Heart right ventricle (tissue), 16 donors: ENCODE data around the gene C16orf46. TPM values are rescaled to one million over a fixed set of nuclear protein-coding genes. Genes with fewer than 3 reads are reported as not detected.

Experiments used
- ATAC-seq, 8 donors: fragments of 200-7000 bp; cut with Tn5 transposase; one replicate each; pipeline ENCODE4 v1.9.1; 2020; ENCODE audit warnings: mild to moderate bottlenecking in 8 of 8, moderate library complexity in 8 of 8, moderate number of reproducible peaks in 1 of 8
- DNase-seq, 2 donors: peaks; one replicate each; pipeline ENCODE4 v3.0.0-alpha.2; 2020
- H3K27ac ChIP-seq, 10 donors: fragments of 200-600 bp; sonication (generic) in 2 of 10; one replicate each; pipeline versions ENCODE4 v1.5.0 to v1.8.0; 2020 to 2022; ENCODE audit warnings: mild to moderate bottlenecking in 3 of 10
- H3K27me3 ChIP-seq, 7 donors: fragments of 200-600 bp; one replicate each; pipeline ENCODE4 v1.8.0; 2021 to 2022; ENCODE audit warnings: mild to moderate bottlenecking in 2 of 7
- H3K36me3 ChIP-seq, 9 donors: fragments of 200-600 bp; sonication (generic) in 1 of 9; one replicate each; pipeline versions ENCODE4 v1.5.0 to v1.8.0; 2020 to 2022; ENCODE audit warnings: mild to moderate bottlenecking in 2 of 9
- H3K4me1 ChIP-seq, 9 donors: fragments of 200-600 bp; sonication (generic) in 1 of 9; one replicate each; pipeline versions ENCODE4 v1.5.0 to v1.8.0; 2020 to 2022; ENCODE audit warnings: mild to moderate bottlenecking in 4 of 9
- H3K4me3 ChIP-seq, 10 donors: fragments of 200-600 bp; sonication (generic) in 2 of 10; one replicate each; pipeline versions ENCODE4 v1.5.0 to v1.8.0; 2020 to 2022; ENCODE audit warnings: mild to moderate bottlenecking in 7 of 10, moderate library complexity in 2 of 10
- H3K9me3 ChIP-seq, 11 donors: fragments of 200-600 bp in 10 of 11; sonication (generic) in 2 of 11; one replicate each; pipeline versions ENCODE4 v1.5.0 to v1.8.0; 2013 to 2022; ENCODE audit warnings: mild to moderate bottlenecking in 2 of 11, control low read depth in 1 of 11, moderate library complexity in 1 of 11
- CTCF ChIP-seq, 9 donors: fragments of 200-600 bp; sonication (generic) in 2 of 9; IDR thresholded peaks; one replicate each; pipeline versions ENCODE4 v1.5.0 to v1.8.0; 2021 to 2022; ENCODE audit warnings: antibody characterized with exemption in 9 of 9, mild to moderate bottlenecking in 5 of 9, moderate library complexity in 1 of 9
- WGBS, 2 donors: extraction: QIAGEN DNeasy Blood & Tissue Kit; methylation state at CpG; one replicate each; pipeline ENCODE4 v1.1.7; 2013; ENCODE audit warnings: inconsistent platforms in 1 of 2; 5-methylcytosine and 5-hydroxymethylcytosine counted together
- intact Hi-C, 10 donors: fragments of 100-400 bp; cut with DNase I; formaldehyde crosslinking; loops; one replicate each; pipeline versions ENCODE4 v1.11.1 to v1.14.2; 2022
- polyA plus RNA-seq, 2 donors: library from polyadenylated mRNA; stranded (reverse); fragments of 200-250 nt; gene quantifications; one replicate each; pipeline ENCODE4 v1.2.3, GENCODE V29; 2013
- total RNA-seq, 10 donors: library from RNA; stranded (reverse); fragmentation: NEBNext Ultra II Directional in 3 of 10; extraction: Animal tissue kit (Norgen Biotek cat#: 25700) in 3 of 10; gene quantifications; one replicate each; pipeline versions ENCODE4 v1.2.1 to v1.2.4, GENCODE V29; 2021 to 2023
- donor health status: Arrhythmogenic right ventricular cardiomyopathy.
- donor health status: ischemic (EF 13 %, LVEDD 7.1; RV severe dilation, severe dysfunction).
- donor health status: healthy with polysubstance abuse.
- donor health status: DM: no; HTN: yes; CAD: no.
- donor health status: DM: no; HTN: no; CAD: no.
- donor health status: ischemic (EF 25% LVEDD 6.9; RV normal size, moderate dysfunction).
- donor health status: ischemic (EF 25% LVEDD 5.7; RV mildly dilated, moderate dysfunction).
- donor health status: healthy.
- donor health status: DM: yes; HTN: yes; CAD: no.
- donor health status: Ischemic cardiomyopathy.
- donor health status: ischemic (EF 35%, LVEDD 5.7; RV mildly dilated, moderate dysfunction).
- donor health status: nonischemic (EF 11% LVEDD 7.7; RV severe dilation, severe dysfunction).
- donor health status: DM: yes; HTN: yes; CAD: no.
- donor health status: PGD.
- donor health status: ischemic (EF 29% LVEDD 5.4; RV normal size, mild dysfunction).
- donor health status: nonischemic (EF 23%, LVEDD 6.1; RV moderate dilation, normal function).

The C16orf46 gene
- total and polyA plus RNA-seq, 12 donors, result 0.19 to 2.0 (median 0.57) TPM; not detected in 3

DNA sequence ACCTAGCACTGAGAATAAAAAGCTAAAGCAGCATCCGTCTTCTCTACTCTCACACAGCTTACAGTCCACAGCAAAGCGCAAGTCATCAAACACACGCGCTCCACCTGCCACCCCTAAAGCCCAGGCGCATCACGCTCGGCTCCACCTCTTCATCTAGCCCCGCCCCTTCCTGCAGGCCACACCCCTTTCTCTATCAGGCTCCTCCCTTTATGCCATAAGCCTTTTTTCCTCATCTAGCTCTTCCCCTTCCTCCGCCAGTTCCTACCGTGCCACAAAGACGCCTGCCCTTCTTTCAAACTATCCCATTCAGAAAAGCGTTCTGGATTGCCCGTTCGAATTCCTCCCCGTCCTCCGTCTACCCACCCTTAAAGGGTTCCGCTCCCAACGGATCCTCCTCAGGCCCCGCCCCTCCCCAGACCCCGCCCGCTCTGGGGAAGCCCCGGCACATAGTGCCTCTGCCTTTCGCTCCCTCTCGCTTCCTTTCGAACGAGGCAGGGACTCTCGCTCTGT lies 417 bp downstream of the C16orf46 start:
- Histone ChIP-seq H3K36me3 (no peaks in the 10 kb centered on the region), H3K4me1 (peaks cover 0 to 13% (median 5%) of the 10 kb centered on the region in 9 donors), H3K9me3 (no peaks in the 10 kb centered on the region), H3K4me3 (peak overlapping the region; percentile 32 to 87 (median 73)), H3K27ac (peak overlapping the region; percentile 65 to 99 (median 96)), H3K27me3 (no peaks in the 10 kb centered on the region)
- DNase-seq, result peak; percentile 90
- intact Hi-C loops, result loop anchor here in 6 of 10 donors (1.0 to 5.0 kb wide), 7 partner anchors 20 to 70 kb away; partner anchors contain the start of genes ATMIN (in 5 of the 6), CMC2 (in 3 of the 6), GCSH (in 3 of the 6) and CENPN (in 2 of the 6)
- 1% methylated on average over 27 of the region's 27 CpGs for WGBS, 2 donors
- TF ChIP-seq CTCF (IDR thresholded peaks at IDR 0.05), result no peak
- ATAC-seq, result peak; percentile 88 to 97 (median 94)

DNA sequence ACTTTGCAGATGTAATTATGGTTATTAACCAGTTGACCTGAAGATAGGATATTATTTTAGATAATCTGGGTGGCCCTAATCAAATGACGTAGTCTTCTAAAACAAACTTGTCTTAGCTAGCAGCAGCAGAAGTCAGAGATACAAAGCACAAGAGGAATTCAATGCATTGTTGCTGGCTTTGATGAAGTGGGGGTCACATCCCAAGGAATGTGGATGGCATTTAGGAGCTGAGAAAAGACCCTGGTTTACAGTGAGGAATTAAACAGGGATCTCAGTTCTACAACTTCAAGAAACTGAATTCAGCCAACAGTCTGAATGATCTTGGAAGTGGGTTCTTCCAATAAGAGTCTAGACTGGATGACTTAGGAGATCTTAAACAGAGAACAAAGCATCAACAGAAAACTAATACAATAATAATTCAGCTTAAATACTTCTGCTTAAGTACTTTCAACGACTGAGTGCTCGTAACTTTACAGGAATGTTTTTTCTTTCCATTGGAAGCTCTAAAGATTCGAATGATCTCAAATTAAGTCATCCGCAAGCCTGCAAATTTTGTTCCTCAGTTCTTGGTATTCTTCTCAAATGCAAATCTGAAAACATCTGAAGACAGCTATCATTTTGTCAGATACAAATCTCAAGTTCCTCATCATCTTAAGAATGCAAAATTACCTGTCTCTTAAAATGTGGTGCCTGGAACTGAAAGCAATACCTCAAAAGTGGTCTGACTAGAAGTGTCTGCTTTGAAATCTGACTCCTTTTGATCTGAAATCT lies 3.3 kb downstream of the C16orf46 start:
- H3K9me3 ChIP-seq, result peaks cover 0 to 4% (median 0%) of the 10 kb centered on the region in 11 donors
- no peak overlapping the region for H3K27ac ChIP-seq
- ATAC-seq, result no peak
- no peaks in the 10 kb centered on the region for H3K36me3 ChIP-seq
- H3K4me3 ChIP-seq, result no peak overlapping the region
- intact Hi-C loops, result loop anchor here in 1 of 10 donors (2.0 kb wide), 1 partner anchor 37 kb away; no protein-coding TSS in a partner anchor
- 68 to 72% methylated on average over 5 of the region's 5 CpGs for WGBS, 2 donors
- H3K4me1 ChIP-seq, result peaks cover 0 to 13% (median 6%) of the 10 kb centered on the region in 9 donors
- no peaks in the 10 kb centered on the region for H3K27me3 ChIP-seq
- no peak for DNase-seq
- TF ChIP-seq CTCF (IDR thresholded peaks at IDR 0.05), result no peak

- H3K27ac ChIP-seq, result no peak overlapping the region
- no peaks in the 10 kb centered on the region for H3K27me3 ChIP-seq
- TF ChIP-seq CTCF (IDR thresholded peaks at IDR 0.05), result no peak
- ATAC-seq (no peak), DNase-seq (no peak)
- WGBS, 2 donors, result 81 to 90% methylated on average over 4 of the region's 4 CpGs
- intact Hi-C loops, result no loop called here
- H3K4me3 ChIP-seq, result no peak overlapping the region
- peaks cover 0 to 4% (median 0%) of the 10 kb centered on the region in 11 donors for H3K9me3 ChIP-seq
- H3K36me3 ChIP-seq, result no peaks in the 10 kb centered on the region
- peaks cover 0 to 7% (median 0%) of the 10 kb centered on the region in 9 donors for H3K4me1 ChIP-seq
Observed at GRCh38 chr16:81071805-81072204, 5.2 kb downstream of the C16orf46 start.

DNA sequence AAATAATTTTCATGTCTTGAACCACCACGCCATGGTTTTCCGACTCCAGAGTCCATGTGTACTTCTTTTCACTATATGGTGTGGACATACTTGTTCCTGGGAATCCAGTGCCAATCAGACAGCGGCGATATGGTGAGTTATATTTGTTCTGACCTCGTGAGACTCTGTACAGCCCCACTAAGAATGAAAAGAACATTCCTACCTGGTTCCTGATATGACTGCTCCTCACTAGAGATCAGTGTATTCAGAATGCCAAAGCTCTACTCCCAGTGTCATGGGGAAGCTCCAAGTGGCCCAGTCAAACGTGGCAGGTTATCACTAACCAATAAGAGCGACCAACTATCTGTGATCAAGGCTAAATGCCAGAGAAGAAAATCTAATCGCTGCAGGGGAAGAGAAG lies 6.1 kb downstream of the C16orf46 start:
- 36 to 56% methylated on average over 8 of the region's 8 CpGs for WGBS, 2 donors
- ATAC-seq (peak in 3 of 8 donors; percentile 39 to 55 (median 44)), DNase-seq (no peak)
- Histone ChIP-seq H3K4me3 (no peak overlapping the region), H3K9me3 (peaks cover 0 to 4% (median 0%) of the 10 kb centered on the region in 11 donors), H3K36me3 (no peaks in the 10 kb centered on the region), H3K4me1 (peaks cover 0 to 5% (median 0%) of the 10 kb centered on the region in 9 donors), H3K27me3 (no peaks in the 10 kb centered on the region), H3K27ac (no peak overlapping the region)
- intact Hi-C loops, result no loop called here
- no peak for TF ChIP-seq CTCF (IDR thresholded peaks at IDR 0.05)
